Ammon's horn (tissue), 1 donor: ENCODE data around the gene BAIAP3.

Experiments
- DNase-seq: peaks from one replicate; pipeline ENCODE4 v3.0.0-alpha.2; 2016; ENCODE audit warnings: low spot score

Gene BAIAP3

DNA sequence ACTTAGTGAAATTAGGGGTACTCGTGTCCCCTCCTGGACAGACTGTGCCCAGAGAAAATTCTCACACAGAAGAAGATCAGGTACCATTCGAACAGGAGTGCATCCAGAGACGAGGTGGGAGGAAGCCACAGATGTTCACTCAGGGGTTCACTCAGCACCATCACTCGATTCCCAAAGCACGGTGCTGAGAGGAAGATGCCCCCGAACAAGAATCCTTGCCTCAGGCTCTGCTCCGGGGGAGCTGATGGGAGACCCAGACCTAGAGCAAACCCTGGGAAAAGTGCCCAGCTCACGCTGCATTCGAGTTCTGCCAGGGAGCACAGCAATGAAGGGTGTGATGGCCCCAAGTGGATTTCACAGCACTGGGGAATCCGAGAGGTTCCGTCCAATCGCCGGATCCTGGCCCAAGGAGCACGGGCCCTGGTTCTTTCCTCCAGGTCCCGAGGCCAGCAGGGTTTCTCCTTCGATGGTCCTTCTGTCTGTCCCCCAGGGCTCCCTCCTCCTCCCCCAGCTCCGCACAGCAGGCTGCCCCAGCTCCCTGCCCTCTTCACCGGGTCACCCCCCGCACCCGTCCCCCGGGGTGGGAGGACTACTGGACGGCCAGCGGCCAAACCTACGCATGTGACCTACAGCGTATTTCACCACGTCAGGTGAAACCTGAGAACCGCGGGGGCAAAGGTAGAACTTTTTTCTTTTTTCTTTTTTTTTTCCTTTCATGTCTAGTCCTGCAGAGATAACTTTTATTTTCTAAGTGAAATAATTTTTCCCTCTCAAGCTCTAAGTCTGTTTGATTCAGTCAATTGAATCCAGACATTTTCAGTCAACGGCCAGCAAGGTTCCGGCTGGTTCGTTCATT lies 34.2 kb upstream of the BAIAP3 start:
- no peak for DNase-seq

DNA sequence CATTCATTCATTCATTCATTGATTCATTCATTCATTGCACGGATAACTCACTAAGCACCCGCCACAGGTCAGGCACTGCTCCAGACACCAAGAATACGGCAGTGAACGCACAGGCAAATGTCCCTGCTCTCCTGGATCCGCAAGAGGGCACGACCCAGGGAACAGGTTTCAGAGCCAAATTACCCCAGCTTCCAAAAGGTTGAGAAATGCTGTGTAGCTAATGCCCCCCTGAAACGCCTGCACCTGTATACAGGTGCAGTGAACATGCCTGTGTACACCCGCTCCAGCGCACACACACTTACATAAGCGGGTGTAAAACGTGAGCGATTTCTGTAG lies 33.6 kb upstream of the BAIAP3 start:
- no peak for DNase-seq

- DNase-seq, result peak; percentile 56
These were observed 32.6 kb upstream of the BAIAP3 start for GRCh38 chr16:1300664-1301476.

- no peak for DNase-seq
These were observed 31.9 kb upstream of the BAIAP3 start for GRCh38 chr16:1301562-1301961.

DNA sequence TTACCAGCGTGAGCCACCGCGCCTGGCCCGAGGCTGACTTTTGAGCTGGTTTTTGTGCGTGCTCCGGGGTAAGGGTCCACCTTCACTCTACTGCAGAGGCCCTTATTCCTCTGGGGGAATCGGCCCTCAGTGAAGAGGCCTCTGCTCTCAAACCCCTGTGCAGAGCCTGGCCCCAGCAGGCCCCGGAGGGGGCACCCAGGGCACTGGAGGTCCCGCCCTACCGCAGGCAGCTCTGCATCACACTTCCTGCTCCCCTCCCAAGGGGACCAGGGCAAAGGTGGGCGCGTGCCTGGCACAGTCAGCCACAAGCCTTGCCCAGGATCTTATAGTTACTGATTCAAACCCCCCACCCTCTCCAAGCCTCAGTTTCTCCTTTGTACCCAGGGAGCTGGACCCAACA lies 27.6 kb upstream of the BAIAP3 start:
- no peak for DNase-seq

- DNase-seq, result no peak
These were observed 27.1 kb upstream of the BAIAP3 start for GRCh38 chr16:1306334-1306733.

DNA sequence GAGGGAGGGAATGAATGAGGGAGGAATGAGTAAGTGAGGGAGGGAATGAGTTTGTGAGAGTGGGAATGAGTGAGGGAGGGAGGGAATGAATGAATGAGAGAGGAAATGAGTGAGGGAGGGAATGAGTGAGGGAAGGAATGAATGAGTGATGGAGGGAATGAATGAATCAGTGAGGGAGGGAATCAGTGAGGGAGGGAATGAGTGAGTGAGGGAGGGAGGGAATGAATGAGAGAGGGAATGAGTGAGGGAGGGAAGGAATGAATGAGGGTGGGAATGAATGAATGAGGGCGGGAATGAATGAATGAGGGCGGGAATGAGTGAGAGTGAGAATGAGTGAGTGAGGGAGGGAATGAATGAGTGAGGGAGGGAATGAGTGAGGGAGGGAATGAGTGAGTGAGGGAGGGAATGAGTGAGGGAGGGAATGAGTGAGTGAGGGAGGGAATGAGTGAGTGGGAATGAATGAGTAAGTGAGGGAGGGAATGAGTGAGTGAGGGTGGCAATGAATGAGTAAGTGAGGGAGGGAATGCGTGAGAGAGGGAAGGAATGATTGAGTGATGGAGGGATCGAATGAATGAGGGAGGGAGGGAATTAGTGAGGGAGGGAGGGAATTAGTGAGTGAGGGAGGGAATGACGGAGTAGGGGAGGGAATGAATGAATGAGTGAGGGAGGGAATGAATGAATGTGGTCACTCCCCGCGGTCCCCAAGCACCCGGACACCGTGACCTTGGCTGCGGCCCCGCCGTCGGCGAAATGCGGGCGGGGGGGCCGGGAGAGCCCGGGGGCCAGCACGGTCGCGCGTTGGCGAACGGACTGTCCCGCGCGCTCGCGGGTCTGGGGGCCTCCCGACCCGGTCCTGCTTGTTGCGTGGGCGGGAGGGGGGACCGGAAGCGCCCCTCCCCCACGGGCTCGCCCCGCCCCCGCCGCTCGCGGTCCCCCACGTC lies 25.1 kb upstream of the BAIAP3 start:
- no peak for DNase-seq

DNA sequence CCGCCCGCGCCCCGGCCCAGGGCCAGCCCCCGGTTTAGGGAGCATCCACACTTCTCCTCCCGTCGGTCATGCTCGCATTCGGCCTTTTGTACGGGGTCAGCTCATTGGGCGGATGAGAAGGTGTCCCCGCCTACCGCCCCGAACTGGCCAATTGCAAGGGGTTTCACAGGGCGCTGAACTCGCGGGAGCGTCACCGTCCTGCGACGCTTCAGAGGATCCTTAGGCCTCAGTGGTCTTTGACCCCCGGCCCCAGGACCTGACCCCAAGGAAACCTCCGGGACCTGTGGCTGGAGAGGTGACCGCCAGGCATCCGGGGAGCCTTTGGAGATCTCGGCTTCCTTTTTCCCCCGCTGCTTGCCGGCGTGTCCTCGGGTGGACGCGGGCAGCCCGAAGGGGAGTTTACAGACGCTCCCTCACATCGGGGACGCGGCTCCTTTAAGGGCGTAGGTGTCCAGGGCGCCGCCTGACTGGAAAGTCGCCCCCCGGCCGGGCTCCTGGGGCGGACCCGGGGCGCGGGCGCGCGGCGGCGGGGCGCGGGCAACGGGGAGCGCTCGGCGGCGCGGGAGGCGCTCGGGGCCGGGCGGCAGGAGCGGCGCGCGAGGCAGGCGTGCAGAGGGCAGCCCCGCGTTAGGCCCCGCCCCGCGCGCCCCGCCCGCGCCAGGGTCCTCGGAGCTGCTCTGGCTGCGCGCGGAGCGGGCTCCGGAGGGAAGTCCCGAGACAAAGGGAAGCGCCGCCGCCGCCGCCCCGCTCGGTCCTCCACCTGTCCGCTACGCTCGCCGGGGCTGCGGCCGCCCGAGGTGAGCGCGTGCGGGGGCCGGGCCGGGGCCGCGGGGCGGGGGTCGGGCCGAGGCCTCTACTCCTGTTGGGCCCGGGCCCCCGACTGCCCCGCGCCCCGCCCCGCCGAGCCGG lies 24.2 kb upstream of the BAIAP3 start, which contains the start of gene UBE2I:
UBE2I (plus strand) TSS at position 660 of the 909 bp plus-strand sequence. CDS start 4,395 bp downstream, outside the sequence.
- DNase-seq, result peak; percentile 98

DNA sequence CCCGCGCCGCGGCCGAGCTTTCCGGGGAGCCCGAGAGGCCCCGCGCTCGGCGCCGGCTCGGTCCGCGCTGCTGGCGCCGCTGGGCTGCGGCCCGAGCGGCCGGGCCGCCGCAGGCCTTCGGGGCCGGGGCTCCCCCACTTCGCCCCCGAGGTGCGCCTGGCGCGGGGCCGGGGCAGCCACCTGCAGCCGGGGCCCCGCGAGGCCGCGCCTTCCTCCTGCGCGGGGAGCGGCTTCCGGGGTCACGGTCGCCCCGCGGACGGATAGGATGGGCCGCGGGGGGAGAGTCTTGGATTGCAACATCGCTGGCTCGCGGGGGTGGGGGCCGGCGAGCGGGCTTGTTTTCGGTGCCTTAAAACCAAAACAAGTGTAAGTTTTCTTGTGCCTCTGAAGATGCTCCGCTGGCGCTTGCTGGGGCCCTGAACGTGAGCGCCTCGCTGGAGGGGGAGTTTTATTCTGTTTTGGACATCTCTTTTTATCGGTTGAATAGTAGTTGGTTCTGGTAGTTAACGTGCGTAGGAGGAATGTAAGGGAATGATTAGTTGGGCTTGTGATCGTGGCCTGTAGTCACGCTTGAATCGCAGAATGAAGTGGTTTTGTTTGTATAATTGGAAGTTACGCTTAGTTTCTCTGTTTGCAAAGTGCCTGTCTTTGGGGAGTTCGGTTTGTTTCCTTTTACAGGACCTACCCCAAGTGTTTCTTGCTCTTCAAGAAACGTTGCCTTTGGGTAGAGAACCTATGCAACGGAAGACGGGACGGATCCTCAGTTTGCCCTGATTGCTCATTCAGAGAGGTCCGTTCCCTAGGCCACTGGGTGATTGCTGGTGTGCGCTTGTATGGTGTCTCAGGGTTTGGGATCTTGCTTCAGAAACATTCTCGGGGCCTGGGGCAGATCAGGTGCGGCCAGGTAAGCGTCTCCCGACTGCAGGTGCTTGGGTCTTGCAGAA lies 23.3 kb upstream of the BAIAP3 start:
- DNase-seq, result no peak

GRCh38 chr16:1310832-1311200 lies 22.6 kb upstream of the BAIAP3 start:
- DNase-seq, result no peak

DNA sequence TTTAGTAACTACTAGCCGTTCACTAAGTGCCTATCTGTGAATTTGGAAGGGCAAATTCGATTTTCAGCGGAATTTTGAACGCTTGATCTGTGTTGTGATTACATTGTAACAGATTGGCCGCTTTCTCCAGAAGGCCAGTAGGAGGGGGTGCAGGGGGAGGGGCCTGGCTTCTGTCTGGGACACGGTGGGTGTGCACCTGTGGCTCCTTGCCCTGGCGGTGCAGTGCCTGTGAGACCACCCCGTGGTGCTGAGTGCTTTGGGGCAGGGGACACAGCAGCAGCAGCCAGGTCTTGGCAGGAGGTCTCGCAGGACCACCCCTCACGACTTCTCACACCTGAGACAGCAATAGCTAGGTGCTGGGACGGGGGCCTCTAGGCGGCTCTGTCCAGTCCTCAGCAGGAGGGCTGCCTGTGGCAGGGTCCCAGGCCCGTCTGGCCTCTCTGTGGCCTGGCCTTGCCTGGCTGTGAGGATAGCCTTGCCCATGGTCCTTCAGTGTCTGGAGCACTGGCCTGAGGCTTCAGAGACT lies 22.2 kb upstream of the BAIAP3 start:
- no peak for DNase-seq

GRCh38 chr16:1311738-1312466 lies 21.5 kb upstream of the BAIAP3 start:
- no peak for DNase-seq

DNA sequence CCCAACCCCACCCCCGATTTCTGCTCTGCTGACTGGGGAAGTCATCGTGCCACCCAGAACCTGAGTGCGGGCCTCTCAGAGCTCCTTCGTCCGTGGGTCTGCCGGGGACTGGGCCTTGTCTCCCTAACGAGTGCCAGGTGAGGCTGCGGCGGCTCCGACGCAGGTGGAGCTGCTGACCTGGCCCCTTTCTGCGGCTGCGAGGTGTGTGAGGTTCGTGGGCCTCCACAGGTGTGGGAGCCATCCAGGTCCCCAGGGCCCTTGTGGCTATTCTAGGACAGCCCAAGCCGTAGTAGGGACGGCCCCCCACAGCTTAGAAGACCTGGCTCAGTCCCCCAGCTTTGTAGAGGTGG lies 21.0 kb upstream of the BAIAP3 start:
- no peak for DNase-seq

GRCh38 chr16:1312903-1313302 lies 20.5 kb upstream of the BAIAP3 start:
- no peak for DNase-seq

DNA sequence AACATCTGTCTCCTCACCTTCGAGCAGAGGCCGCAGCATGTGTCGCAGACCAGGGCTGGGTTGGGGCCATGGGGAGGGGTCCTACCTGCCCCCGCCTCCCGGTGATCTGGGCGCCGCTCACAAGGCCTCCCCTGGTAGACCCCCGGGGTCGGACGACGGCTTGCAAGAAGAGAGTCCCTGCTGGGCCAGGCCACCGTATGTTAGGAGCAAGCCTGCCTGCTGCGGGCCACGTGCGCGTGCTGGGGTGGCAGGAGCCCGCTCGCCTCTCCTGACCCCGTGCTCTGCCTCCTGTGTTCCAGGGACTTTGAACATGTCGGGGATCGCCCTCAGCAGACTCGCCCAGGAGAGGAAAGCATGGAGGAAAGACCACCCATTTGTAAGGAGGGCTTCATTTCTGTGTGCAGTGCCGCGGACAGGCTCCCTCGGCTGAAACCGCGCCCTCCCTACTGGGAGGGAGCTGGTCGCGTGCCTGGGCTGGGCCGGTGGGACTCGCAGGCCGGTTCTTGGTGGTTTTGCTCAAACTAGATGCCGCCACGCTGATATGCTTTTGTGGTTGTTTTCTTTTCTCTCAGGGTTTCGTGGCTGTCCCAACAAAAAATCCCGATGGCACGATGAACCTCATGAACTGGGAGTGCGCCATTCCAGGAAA lies 19.6 kb upstream of the BAIAP3 start:
- DNase-seq, result no peak

DNA sequence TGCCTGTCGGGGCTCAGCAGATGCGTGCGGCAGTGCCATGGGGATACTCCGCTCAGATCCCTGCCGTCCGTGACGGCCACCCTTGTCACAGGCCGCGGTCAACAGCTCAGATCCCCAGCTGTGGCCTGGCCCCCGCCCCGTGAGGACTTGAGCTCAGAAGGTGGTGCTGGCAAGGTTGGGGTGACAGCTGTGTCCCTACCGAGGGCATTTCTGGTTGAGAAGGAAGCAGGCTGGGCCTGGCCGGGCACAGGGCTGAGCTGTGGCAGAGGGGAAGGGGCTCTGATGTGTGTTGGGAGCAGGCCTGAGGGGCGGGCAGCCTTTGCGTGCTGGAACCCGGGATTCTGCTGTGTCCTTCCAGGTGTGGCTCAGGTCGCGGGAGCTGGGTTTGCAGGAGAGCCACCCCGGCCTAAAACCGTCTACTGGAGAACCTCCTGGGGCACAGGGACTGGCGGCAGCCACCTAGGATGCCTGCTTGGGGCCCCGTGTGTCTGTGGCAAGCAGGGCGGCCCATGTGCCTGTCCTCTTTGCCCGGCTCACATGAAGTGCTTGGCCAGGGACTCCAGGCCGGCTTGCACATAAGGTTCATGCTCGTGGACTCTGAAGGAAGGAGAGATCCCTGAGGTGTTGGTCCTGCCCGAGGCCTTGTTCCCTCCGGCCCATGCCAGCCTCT lies 18.9 kb upstream of the BAIAP3 start:
- no peak for DNase-seq

GRCh38 chr16:1315081-1316032 lies 18.1 kb upstream of the BAIAP3 start:
- DNase-seq, result no peak
